GM19463 (cell line): ENCODE measurements around the gene CDRT15L2.
"Not testable (repeated sequence)": the region's sequence is repeated elsewhere in the genome, so short reads cannot be mapped to it uniquely, and the experiment has no call there.

Experiments used
- ATAC-seq: cut with Tn5 transposase; IDR thresholded peaks from one replicate; pipeline ENCODE4 v1.9.1; 2021; ENCODE audit warnings: mild to moderate bottlenecking, moderate library complexity; ENCODE audit not compliant: unreplicated experiment

The CDRT15L2 gene

GRCh38 chr17:20579424-20579823, at the start of gene CDRT15L2:
TSS of gene CDRT15L2 (plus strand) at chr17:20579724. CDS start at chr17:20579744, 20 bp downstream.
- ATAC-seq: not testable (repeated sequence)

DNA sequence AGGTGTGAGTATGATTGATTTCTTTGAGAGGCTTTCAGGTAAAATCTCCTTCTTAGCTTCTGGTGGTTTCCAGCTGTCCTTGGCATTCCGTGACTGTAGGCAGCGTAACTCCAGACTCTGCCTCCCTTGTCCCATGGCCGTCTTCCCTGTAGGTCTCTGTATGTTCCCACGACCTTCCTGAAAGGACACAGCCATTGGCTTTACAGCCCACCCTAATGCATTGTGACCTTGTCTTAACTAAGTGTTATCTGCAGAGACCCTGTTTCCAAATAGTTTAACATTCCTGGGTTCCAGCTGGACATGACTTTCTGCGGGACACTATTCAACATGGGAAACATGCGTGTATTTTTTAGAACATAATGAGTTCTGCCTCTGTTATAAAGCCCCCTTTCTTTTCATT, 49.4 kb upstream of the CDRT15L2 start:
- ATAC-seq: not testable (repeated sequence)

DNA sequence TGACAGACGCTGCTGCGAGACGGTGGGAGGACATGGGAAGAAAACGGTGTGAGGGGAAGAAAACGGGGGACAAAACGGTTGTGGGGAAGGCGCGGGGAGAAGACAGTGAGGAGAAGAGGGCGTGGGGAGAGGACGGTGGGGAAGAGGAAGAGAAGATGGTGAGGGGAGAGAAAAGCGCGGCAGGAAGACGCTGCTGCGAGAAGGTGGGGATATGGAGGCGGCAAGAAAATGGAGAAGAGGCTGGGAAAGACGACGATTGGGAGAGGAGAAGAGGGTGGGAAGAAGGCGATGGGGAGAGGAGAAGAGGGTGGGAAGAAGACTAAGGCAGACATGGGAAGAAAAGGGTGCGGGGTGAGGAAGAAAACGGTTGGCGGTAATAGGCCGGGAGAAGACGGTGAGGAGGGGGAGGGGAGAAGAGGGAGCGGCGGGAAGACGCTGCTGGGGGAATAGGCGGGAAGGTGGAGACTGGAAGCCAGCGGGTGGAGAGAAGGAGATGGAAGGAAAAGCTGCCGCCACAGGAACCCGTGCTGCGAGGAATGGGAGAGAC, 46.9 kb upstream of the CDRT15L2 start:
- ATAC-seq: not testable (repeated sequence)

DNA sequence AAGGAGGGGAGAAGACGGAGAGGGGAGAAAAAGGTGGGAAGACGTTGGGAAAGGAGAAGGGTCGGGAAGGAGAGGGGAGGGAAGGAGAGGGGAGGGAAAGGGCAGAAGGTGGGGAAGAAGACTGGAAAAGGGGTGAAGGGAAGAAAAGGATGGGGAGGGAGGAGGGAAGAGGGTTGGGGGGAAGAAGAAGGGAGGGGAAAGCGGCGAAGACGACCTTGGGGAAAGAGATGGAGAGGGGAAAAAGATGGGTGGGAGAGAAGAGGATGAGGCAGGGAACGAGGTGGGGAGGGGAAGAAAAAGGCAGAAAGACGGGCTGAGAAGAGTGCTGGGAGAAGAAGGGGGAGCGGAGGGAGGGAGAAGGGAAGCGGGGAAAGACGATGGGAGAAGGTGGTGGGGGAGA, 46.3 kb upstream of the CDRT15L2 start:
- ATAC-seq: not testable (repeated sequence)

DNA sequence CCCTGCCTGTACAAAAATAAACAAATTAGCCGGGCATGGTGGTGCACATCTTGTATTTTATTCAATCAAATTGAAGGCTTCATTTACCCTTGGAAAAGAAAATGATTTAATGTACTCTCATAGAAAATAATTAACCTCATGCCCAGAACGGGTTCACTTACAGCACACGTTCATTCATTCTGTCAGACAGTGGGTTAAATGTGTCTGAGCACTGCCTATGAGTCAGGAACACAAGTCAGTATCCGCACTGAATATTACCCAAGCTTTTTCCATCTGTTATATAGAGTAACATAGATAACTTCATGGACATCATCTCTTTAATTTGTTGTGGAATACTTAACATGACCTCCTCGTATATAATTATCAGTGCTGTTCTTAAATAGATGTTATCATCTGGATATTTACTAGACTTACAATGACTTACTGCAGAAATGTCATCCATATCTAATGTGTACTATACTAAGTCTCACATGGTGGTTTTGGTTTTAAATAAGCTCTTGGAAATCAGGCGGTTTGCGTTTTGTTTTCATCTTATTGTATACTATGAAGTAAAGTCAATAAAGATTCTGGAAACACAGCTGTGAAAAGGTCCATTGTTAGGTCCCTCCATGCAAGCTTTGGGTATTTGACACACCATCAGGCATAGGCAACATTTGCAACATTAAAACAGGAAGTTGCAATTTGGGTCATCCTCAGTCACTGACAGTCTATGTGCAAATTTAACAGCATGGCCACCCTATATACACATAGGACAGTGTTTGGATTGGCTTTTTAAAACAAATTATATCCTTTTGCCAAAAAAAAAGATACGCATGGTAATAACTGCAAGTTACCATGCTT, 44.6 kb upstream of the CDRT15L2 start:
- ATAC-seq: not testable (repeated sequence)

DNA sequence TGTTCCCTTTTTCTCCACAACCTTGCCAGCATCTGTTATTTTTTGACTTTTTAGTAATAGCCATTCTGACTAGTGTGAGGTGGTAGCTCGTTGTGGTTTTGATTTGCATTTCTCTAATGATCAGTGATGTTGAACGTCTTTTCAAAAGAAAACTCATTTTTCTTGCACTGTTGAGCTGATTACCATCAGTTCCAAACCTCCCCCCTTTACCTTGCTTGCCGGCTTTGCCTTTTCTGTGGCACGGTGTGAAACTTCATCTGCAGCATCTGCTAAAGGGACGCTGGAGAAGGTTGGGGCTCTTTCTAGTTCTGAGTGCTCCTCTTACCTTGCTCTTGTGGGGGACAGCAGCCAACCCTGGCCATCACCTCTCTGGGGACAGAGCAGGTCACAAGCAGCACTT, 39.1 kb upstream of the CDRT15L2 start:
- peak; percentile 98 for ATAC-seq

GRCh38 chr17:20540865-20541264, 38.7 kb upstream of the CDRT15L2 start:
- not testable (repeated sequence) for ATAC-seq

DNA sequence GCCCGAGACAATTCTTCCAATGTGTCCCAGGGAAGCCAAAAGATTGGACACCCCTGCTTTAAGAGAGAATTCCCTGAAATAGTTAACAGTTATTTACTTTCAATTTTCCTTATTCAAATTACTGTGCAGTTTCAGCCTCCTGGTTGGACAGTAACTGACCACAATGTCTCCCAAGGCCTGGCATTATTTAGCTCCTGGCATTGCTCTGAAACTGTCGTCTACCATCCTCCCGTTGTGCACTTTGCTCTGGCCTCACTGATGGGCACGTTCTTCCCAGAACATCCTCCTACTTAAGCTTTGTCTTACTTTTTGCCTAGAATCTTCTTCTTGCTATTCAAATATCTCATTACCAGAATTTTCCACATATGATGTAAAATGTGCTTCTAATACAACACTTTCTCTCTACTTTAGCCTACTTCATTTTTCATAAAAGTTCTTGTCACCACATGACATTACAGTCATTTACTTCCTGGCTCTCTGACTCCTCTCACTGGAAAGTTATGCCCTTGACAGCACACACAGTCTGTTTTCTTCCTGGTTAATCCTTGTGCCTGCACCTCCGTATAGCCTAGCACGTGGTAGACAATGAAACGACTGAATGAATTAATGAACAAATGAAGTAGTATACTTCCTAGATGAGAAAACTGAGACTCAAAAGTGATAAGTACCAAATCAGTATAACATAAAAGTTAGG, 37.5 kb upstream of the CDRT15L2 start:
- not testable (repeated sequence) for ATAC-seq

DNA sequence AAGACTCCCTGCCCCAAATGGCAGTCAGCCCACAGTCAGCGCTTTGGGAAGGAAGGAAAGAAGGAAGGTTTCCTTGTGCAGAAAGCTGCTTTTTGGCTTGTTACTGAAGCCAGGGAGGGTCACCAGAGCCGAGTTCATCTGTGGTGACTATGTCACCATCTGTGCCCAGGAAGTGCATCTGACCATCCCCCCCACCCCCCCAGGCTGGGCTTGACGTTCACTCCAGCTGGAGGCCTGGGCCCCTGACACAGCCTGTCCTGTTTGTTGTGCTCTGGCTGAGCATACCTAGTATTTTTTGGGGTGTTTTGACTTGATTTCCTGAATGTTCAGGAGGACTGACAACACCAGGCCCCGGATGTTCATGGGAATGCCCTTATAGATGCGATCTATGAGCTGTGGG, 31.6 kb upstream of the CDRT15L2 start:
- ATAC-seq: not testable (repeated sequence)

GRCh38 chr17:20552920-20553319, 26.6 kb upstream of the CDRT15L2 start:
- ATAC-seq: not testable (repeated sequence)

- ATAC-seq: not testable (repeated sequence)
Measured at GRCh38 chr17:20554728-20555127, 24.8 kb upstream of the CDRT15L2 start.

DNA sequence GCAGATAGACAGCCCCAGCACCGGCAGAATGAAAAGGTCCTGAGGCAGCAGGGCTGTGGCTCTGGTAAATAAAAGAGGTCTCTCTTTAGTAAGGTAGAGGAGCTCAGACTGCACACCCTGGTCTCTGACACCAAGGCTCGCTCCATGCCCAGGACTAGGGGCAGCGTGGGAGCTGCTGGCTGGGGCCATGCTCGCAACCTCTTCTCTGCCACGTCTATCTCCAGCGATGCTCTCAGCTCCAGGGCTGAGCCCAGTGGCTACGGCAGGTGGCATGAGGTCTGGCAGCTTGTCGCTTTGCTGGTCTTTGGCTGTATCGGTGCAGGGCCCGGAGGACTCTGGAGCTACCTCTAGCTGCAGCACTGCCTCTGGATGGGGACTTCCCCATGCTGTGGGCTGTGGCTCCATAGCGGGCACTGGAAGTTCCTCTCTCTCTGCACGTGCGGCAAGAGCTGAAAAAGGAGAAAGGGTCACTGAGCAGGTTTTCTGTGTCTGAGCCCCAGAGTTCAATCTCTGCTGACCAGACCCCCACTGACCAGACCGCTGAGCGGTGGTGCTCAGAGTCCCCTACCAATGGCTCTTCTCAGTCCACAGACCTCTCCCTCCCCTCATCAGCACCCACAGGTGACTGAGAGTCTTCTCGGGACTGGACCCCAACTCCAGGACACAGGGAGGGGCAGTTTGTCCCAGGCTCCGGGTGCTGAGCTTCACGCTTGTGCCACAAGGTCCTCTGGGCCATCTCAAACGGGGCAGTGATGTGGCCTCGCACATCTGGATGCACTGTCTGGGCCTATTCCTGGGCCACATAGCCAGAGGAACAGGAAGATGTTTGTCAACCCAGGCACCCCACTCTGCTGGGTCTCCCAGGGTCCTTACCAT, 24.2 kb upstream of the CDRT15L2 start:
- ATAC-seq: not testable (repeated sequence)

DNA sequence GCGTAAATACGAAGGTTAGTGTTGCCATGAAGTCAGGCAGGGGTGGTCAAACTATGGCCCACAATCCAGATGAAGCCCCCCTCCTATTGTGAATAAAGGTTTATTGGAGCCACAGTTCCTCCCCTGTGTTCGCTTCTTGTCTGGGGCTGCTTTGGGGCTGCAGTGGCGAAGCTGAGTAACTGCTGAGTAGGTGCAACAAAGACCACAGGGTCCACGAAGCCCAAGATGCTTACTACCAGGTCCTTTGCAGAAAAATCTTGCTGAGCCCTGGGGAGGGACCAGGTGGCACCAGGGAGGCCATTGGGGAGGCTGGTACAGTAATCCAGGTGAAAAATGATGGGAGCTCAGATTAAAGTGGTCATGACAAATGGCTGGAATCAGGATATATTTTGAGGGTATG, 21.4 kb upstream of the CDRT15L2 start:
- not testable (repeated sequence) for ATAC-seq

- not testable (repeated sequence) for ATAC-seq
Measured at GRCh38 chr17:20559018-20559417, 20.5 kb upstream of the CDRT15L2 start.

GRCh38 chr17:20562587-20562986, 16.9 kb upstream of the CDRT15L2 start:
- no peak for ATAC-seq

DNA sequence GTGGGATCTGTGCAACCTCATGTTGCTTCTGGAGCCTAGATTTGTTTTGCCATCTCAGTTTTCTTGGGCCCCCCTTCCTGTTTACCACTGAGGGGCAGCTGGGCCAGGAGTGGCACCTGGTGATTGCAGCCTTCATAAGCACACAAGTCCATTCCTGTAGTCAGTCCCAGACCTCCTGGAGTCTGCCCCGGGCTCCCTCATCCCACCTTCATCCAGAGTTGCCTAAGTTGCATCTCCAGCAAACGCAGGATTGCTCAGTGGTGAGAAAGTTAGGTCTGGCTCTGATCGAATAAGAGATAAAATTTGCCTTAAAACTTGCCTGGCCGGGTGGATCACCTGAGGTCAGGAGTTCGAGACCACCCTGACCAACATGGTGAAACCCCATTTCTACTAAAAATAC, 14.3 kb upstream of the CDRT15L2 start:
- not testable (repeated sequence) for ATAC-seq

DNA sequence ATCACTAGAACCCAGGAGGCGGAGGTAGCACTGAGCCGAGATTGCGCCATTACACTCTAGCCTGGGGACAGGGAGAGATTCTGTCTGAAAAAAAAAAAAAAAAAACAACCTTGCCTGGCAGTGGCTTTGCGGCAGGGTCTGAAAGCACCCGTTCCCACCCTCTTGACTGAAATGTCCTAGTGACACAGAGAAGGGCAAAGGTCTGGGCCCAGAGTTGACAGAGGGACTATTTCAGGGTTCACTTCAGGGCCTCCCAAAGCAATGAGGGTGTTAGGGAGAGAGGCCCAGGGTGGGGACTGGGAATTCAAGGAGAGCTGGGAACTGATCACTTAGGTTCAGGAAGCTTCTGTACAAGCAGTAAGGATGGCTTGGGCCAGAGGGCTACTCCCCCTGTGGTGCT, 13.8 kb upstream of the CDRT15L2 start:
- ATAC-seq: no peak

- ATAC-seq: not testable (repeated sequence)
Measured at GRCh38 chr17:20566736-20567135, 12.8 kb upstream of the CDRT15L2 start.

DNA sequence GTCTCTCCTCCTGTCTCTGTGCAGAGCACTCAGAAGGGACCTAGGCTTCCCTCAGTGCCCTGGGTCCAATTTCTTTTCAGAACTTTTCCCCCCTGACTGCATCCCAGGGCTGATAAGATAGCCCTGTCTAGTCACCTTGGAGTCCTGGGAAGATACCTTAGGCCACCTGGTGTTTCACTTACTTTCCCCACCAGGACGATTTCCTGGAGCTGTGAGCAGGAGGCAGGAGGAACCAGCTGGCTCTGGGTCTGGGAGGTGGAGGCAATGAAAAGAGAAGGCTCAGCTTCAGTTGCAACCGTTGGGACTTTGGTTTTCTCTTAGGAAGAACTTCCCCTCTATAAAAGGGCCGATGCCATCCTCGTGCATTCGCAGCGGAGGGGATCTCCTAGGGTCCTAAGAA, 12.1 kb upstream of the CDRT15L2 start:
- ATAC-seq: not testable (repeated sequence)

DNA sequence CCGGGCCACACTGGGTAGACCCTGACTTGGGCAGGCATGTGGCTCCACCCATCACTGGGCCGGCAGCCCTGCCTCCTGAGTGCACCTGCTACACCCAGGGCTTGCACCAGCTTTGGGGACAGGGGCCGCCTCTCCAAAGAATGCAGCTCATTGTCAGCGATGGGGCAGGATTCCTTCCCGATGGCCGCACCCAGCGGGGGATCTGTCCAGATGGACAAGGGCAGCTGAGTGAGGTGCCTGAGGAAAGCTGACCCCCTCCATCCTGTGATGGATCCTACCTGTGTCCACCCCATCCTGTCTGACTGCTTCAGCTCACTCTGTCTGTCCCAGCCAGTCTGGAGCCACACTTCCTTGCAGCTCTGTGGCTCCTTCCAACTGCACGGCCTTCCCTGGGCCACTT, 10.9 kb upstream of the CDRT15L2 start:
- not testable (repeated sequence) for ATAC-seq

DNA sequence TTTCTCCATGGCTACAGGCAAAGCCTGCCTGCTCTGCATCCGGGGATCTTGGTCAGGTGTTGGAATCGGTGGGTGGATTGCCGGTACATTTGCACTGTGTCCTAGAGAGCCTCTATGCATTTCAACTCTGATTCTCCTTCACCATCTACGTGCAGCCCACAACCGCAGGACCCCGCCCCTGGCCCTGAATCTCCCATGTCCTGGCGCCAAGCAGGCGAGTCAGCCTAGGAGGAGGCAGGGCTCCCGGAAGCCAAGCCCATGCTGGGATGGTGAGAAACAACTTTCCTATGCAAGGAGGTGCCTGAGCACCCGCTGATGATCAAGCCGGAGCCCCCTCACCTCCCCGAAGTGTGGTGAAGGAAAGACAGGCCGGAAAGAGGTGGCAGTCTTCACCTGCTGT, 7.9 kb upstream of the CDRT15L2 start:
- ATAC-seq: not testable (repeated sequence)
